Lower lobe of right lung (tissue), 2 donors: ENCODE results near the gene PAQR8. TPM values are rescaled to one million over a fixed set of nuclear protein-coding genes. Genes with fewer than 3 reads are reported as not detected.

Experiments
- ATAC-seq, 2 donors: fragments of 200-7000 bp; cut with Tn5 transposase; one replicate each; pipeline ENCODE4 v1.9.1; 2020 to 2022; ENCODE audit warnings: mild to moderate bottlenecking in 2 of 2, moderate library complexity in 2 of 2
- DNase-seq: peaks from one replicate; pipeline ENCODE4 v3.0.0-alpha.2; 2020
- H3K27ac ChIP-seq: fragments of 200-600 bp; one replicate; pipeline ENCODE4 v1.8.0; 2022
- H3K27me3 ChIP-seq: fragments of 200-600 bp; one replicate; pipeline ENCODE4 v1.8.0; 2022; ENCODE audit warnings: low read depth
- H3K36me3 ChIP-seq: fragments of 200-600 bp; one replicate; pipeline ENCODE4 v1.8.0; 2022; ENCODE audit warnings: mild to moderate bottlenecking
- H3K4me1 ChIP-seq: fragments of 200-600 bp; one replicate; pipeline ENCODE4 v1.8.0; 2022
- H3K4me3 ChIP-seq: fragments of 200-600 bp; one replicate; pipeline ENCODE4 v1.8.0; 2022; ENCODE audit warnings: mild to moderate bottlenecking
- H3K9me3 ChIP-seq: fragments of 200-600 bp; one replicate; pipeline ENCODE4 v1.8.0; 2022
- CTCF ChIP-seq: fragments of 200-600 bp; IDR thresholded peaks from one replicate; pipeline ENCODE4 v1.8.0; 2022; ENCODE audit warnings: antibody characterized with exemption, mild to moderate bottlenecking
- intact Hi-C: fragments of 100-400 bp; cut with DNase I; formaldehyde crosslinking; loops from one replicate; pipeline ENCODE4 v1.11.0; 2022
- total RNA-seq: library from RNA; stranded (reverse); fragmentation: NEBNext Ultra II Directional; extraction: Animal tissue kit (Norgen Biotek cat#: 25700); gene quantifications from one replicate; pipeline ENCODE4 v1.2.1, GENCODE V29; 2021
- donor health status: DM: no; HTN: yes; CAD: no; lungs with severe emphysema.

The PAQR8 gene
- total RNA-seq, 1 donor from 2014 or later: 6.8 TPM

DNA sequence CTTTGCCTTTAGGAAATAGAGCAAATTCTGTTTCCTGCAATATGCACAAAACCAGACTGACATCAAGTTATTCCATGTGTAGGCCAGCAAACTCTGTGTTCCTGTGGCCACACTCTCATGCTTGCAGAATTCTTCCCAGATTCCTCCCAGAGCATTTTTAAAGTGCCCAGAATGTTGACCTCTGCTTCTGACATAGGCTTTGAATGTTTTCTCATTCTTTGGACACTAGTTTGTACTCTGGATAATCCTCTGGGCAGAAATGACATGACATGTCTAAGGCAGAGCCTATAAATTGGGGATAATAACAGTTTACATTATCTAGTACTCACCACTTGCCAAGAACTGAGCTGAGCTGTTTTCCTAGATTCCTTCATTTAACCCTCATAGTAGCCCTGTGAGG lies 49.0 kb downstream of the PAQR8 start:
- intact Hi-C loops: loop anchor here (5.0 kb wide), 1 partner anchor 251 kb away; no protein-coding TSS in a partner anchor
- TF ChIP-seq CTCF: no peak
- no peak for DNase-seq

DNA sequence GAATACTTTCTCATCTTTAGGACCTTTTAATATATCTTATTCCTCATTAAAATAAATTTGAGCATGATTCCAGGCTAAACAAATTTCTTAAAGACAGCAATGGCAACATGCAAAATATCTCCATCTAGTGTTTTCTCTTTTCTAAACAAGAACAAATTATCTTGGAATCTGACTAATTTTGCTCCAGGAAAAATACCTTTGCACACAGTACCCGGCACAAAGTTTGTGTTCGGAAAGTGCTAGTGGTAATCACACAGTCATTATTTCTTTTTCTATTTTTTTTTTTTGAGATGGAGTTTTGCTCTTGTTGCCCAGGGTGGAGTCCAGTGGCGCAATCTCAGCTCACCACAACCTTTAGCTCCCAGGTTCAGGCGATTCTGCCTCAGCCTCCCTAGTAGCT lies 50.0 kb downstream of the PAQR8 start:
- no peak for ATAC-seq
- intact Hi-C loops: loop anchor here (5.0 kb wide), 1 partner anchor 250 kb away; no protein-coding TSS in a partner anchor
- H3K4me3 ChIP-seq: no peak overlapping the region
- TF ChIP-seq CTCF: no peak
- no peaks in the 10 kb centered on the region for H3K9me3 ChIP-seq
- no peak for DNase-seq
- H3K36me3 ChIP-seq: no peaks in the 10 kb centered on the region
- no peak overlapping the region for H3K27ac ChIP-seq
- H3K4me1 ChIP-seq: no peaks in the 10 kb centered on the region
- no peaks in the 10 kb centered on the region for H3K27me3 ChIP-seq

More for the DNA sequence above, 49.0 kb downstream of the PAQR8 start:
- Histone ChIP-seq H3K27ac (no peak overlapping the region), H3K9me3 (no peaks in the 10 kb centered on the region), H3K4me3 (no peak overlapping the region), H3K36me3 (no peaks in the 10 kb centered on the region), H3K4me1 (no peaks in the 10 kb centered on the region), H3K27me3 (no peaks in the 10 kb centered on the region)
- no peak for ATAC-seq

- H3K27me3 ChIP-seq: no peaks in the 10 kb centered on the region
- intact Hi-C loops: no loop called here
- no peak overlapping the region for H3K4me3 ChIP-seq
- no peak overlapping the region for H3K27ac ChIP-seq
- no peaks in the 10 kb centered on the region for H3K36me3 ChIP-seq
- no peaks in the 10 kb centered on the region for H3K9me3 ChIP-seq
- H3K4me1 ChIP-seq: no peaks in the 10 kb centered on the region
- no peak for TF ChIP-seq CTCF
- no peak for DNase-seq
- ATAC-seq: no peak
Observed at GRCh38 chr6:52415333-52415732, 53.4 kb downstream of the PAQR8 start.

- no peak for DNase-seq
- Histone ChIP-seq H3K27me3 (no peaks in the 10 kb centered on the region), H3K27ac (no peak overlapping the region), H3K9me3 (no peaks in the 10 kb centered on the region), H3K4me3 (no peak overlapping the region), H3K4me1 (peaks cover 5% of the 10 kb centered on the region), H3K36me3 (no peaks in the 10 kb centered on the region)
- no peak for ATAC-seq
- intact Hi-C loops: no loop called here
- no peak for TF ChIP-seq CTCF
Observed at GRCh38 chr6:52415917-52416628, 54.1 kb downstream of the PAQR8 start.

- Histone ChIP-seq H3K27ac (no peak overlapping the region), H3K9me3 (no peaks in the 10 kb centered on the region), H3K4me3 (no peak overlapping the region), H3K27me3 (no peaks in the 10 kb centered on the region), H3K36me3 (no peaks in the 10 kb centered on the region), H3K4me1 (peaks cover 7% of the 10 kb centered on the region)
- peak; percentile 24 to 38 for ATAC-seq
- intact Hi-C loops: no loop called here
- peak; percentile 87 for TF ChIP-seq CTCF
- DNase-seq: no peak
Observed at GRCh38 chr6:52416629-52417151, 54.7 kb downstream of the PAQR8 start.
